KMS-11 (cell line): ENCODE data around the gene OXNAD1.

Experiments
- H2AFZ ChIP-seq: fragments of 200-600 bp; sonication (generic); 2 replicates; pipeline ENCODE4 v1.6.1; 2016; ENCODE audit warnings: antibody characterized with exemption, mixed run types, low read depth
- H3K27ac ChIP-seq: fragments of 200-600 bp; sonication (generic); 2 replicates; pipeline ENCODE4 v1.6.1; 2016; ENCODE audit warnings: mild to moderate bottlenecking, mixed run types
- H3K27me3 ChIP-seq: fragments of 200-600 bp; sonication (generic); 2 replicates; pipeline ENCODE4 v1.6.1; 2017; ENCODE audit warnings: mild to moderate bottlenecking, low read depth, mixed run types, moderate library complexity; ENCODE audit not compliant: insufficient read depth
- H3K36me3 ChIP-seq: fragments of 200-600 bp; sonication (generic); 2 replicates; pipeline ENCODE4 v1.6.1; 2017; ENCODE audit warnings: mild to moderate bottlenecking, mixed run types; ENCODE audit not compliant: insufficient read depth
- H3K4me1 ChIP-seq: fragments of 200-600 bp; sonication (generic); 2 replicates; pipeline ENCODE4 v1.6.1; 2016; ENCODE audit warnings: mild to moderate bottlenecking, low read depth, mixed run types; ENCODE audit not compliant: poor library complexity, severe bottlenecking
- H3K4me2 ChIP-seq: fragments of 200-600 bp; sonication (generic); 2 replicates; pipeline ENCODE4 v1.7.0; 2016; ENCODE audit warnings: mild to moderate bottlenecking, mixed run types
- H3K4me3 ChIP-seq: fragments of 200-600 bp; sonication (generic); IDR thresholded peaks from 2 replicates; pipeline ENCODE4 v1.6.1; 2017; ENCODE audit warnings: low read depth, low read length, mixed read lengths; ENCODE audit not compliant: insufficient read depth
- H3K79me2 ChIP-seq: fragments of 200-600 bp; sonication (generic); 2 replicates; pipeline ENCODE4 v1.6.1; 2016; ENCODE audit warnings: low read depth, mixed run types; ENCODE audit not compliant: insufficient read depth
- H3K9ac ChIP-seq: fragments of 200-600 bp; sonication (generic); 2 replicates; pipeline ENCODE4 v1.6.1; 2016; ENCODE audit warnings: mild to moderate bottlenecking, mixed run types
- H4K20me1 ChIP-seq: fragments of 200-600 bp; sonication (generic); 2 replicates; pipeline ENCODE4 v1.6.1; 2016; ENCODE audit warnings: mild to moderate bottlenecking, mixed run types; ENCODE audit not compliant: insufficient read depth
- TF ChIP-seq, protein P1 (sequence below): fragments of 200-600 bp; sonication (generic); conservative IDR thresholded peaks from 2 replicates; pipeline ENCODE4 v1.6.1; 2017; ENCODE audit warnings: low read depth, mild to moderate bottlenecking, antibody characterized with exemption, low read length, moderate library complexity, mixed read lengths

Gene OXNAD1

DNA sequence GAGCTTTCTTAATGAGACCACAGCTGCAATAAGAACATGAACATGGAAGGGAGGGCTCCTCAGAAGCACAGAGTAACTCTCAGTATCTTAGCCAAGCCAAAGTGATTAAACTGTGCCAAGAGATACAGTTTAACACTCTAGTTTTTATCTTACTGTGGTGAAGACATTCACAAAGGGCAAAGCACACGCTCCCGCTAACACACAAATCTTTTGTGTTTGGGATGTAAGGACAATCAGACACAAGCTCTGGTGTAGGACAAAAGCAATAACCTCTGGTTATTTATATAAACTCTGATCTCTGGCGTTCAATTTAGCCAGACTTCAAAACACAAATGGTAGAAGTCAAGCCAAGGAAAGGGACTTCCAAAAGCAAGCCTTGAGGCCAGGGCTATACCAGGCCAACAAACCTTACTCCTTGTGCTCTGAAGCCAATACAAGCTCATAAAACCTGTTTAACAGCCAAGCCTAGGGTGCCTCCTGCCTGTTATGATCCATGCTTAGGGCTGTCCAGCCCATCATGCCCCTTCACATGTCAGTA lies 28.1 kb upstream of the OXNAD1 start:
- Histone ChIP-seq H2AFZ (no peak overlapping the region), H3K36me3 (no peaks in the 10 kb centered on the region), H3K27me3 (no peaks in the 10 kb centered on the region), H3K27ac (no peak overlapping the region), H4K20me1 (no peaks in the 10 kb centered on the region), H3K9ac (no peak overlapping the region), H3K79me2 (no peaks in the 10 kb centered on the region), H3K4me2 (no peak overlapping the region), H3K4me3 (no peak overlapping the region), H3K4me1 (no peaks in the 10 kb centered on the region)
- TF ChIP-seq, protein P1, sequence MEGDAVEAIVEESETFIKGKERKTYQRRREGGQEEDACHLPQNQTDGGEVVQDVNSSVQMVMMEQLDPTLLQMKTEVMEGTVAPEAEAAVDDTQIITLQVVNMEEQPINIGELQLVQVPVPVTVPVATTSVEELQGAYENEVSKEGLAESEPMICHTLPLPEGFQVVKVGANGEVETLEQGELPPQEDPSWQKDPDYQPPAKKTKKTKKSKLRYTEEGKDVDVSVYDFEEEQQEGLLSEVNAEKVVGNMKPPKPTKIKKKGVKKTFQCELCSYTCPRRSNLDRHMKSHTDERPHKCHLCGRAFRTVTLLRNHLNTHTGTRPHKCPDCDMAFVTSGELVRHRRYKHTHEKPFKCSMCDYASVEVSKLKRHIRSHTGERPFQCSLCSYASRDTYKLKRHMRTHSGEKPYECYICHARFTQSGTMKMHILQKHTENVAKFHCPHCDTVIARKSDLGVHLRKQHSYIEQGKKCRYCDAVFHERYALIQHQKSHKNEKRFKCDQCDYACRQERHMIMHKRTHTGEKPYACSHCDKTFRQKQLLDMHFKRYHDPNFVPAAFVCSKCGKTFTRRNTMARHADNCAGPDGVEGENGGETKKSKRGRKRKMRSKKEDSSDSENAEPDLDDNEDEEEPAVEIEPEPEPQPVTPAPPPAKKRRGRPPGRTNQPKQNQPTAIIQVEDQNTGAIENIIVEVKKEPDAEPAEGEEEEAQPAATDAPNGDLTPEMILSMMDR, result no peak

- H3K27me3 ChIP-seq, result no peaks in the 10 kb centered on the region
- H2AFZ ChIP-seq, result no peak overlapping the region
- no peaks in the 10 kb centered on the region for H3K4me1 ChIP-seq
- no peak overlapping the region for H3K4me3 ChIP-seq
- H3K36me3 ChIP-seq, result no peaks in the 10 kb centered on the region
- no peaks in the 10 kb centered on the region for H3K79me2 ChIP-seq
- TF ChIP-seq, protein P1, result no peak
- no peak overlapping the region for H3K4me2 ChIP-seq
- H3K27ac ChIP-seq, result no peak overlapping the region
- H3K9ac ChIP-seq, result no peak overlapping the region
- no peaks in the 10 kb centered on the region for H4K20me1 ChIP-seq
Observed at GRCh38 chr3:16239086-16239770, 25.8 kb upstream of the OXNAD1 start.

- H4K20me1 ChIP-seq, result no peaks in the 10 kb centered on the region
- TF ChIP-seq, protein P1, result no peak
- no peak overlapping the region for H3K4me3 ChIP-seq
- no peaks in the 10 kb centered on the region for H3K4me1 ChIP-seq
- no peak overlapping the region for H3K9ac ChIP-seq
- H3K36me3 ChIP-seq, result no peaks in the 10 kb centered on the region
- H3K27ac ChIP-seq, result no peak overlapping the region
- H2AFZ ChIP-seq, result no peak overlapping the region
- H3K4me2 ChIP-seq, result no peak overlapping the region
- no peaks in the 10 kb centered on the region for H3K27me3 ChIP-seq
- no peaks in the 10 kb centered on the region for H3K79me2 ChIP-seq
Observed at GRCh38 chr3:16239780-16240179, 25.2 kb upstream of the OXNAD1 start.

- Histone ChIP-seq H3K4me2 (no peak overlapping the region), H3K4me1 (no peaks in the 10 kb centered on the region), H3K4me3 (no peak overlapping the region), H3K27ac (no peak overlapping the region), H4K20me1 (no peaks in the 10 kb centered on the region), H3K36me3 (no peaks in the 10 kb centered on the region), H3K79me2 (no peaks in the 10 kb centered on the region), H3K9ac (no peak overlapping the region), H3K27me3 (no peaks in the 10 kb centered on the region), H2AFZ (no peak overlapping the region)
- TF ChIP-seq, protein P1, result no peak
Observed at GRCh38 chr3:16240229-16241023, 24.6 kb upstream of the OXNAD1 start.
